Measurements from ENCODE around the gene WDR37.

DNA sequence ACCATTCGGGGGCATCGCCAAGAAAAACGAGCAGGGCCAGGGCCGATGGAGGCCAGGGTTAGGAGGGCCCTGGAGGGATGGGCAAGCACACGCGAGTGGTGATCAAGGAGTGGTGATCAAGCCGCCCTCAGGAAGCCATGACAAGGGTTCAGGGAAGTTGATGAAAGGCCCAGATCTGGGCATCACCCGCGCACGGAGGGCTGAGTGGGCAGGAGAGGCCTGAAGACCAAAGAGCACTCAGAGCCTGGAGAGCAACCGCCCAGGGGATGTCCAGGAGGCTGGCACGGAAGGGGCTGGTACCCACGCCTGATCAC, 114.6 kb downstream of the WDR37 start:
- TF ChIP-seq, protein P1, sequence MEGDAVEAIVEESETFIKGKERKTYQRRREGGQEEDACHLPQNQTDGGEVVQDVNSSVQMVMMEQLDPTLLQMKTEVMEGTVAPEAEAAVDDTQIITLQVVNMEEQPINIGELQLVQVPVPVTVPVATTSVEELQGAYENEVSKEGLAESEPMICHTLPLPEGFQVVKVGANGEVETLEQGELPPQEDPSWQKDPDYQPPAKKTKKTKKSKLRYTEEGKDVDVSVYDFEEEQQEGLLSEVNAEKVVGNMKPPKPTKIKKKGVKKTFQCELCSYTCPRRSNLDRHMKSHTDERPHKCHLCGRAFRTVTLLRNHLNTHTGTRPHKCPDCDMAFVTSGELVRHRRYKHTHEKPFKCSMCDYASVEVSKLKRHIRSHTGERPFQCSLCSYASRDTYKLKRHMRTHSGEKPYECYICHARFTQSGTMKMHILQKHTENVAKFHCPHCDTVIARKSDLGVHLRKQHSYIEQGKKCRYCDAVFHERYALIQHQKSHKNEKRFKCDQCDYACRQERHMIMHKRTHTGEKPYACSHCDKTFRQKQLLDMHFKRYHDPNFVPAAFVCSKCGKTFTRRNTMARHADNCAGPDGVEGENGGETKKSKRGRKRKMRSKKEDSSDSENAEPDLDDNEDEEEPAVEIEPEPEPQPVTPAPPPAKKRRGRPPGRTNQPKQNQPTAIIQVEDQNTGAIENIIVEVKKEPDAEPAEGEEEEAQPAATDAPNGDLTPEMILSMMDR (IDR thresholded peaks at IDR 0.05), result no peak
- TF ChIP-seq POLR2A (IDR thresholded peaks at IDR 0.05), result no peak

Data from lower leg skin (tissue), 3 donors.